Activated naive CD8-positive, alpha-beta T cell treated with anti-CD3 and anti-CD28 coated beads for 36 hours (primary cell): Measurements from ENCODE around the gene HERC6. TPM values are rescaled to one million over a fixed set of nuclear protein-coding genes. Genes with fewer than 3 reads are reported as not detected.
"Not testable (repeated sequence)": the region's sequence is repeated elsewhere in the genome, so short reads cannot be mapped to it uniquely, and the experiment has no call there.

Experiments
- DNase-seq: peaks from one replicate; pipeline ENCODE4 v3.0.0; 2021
- H3K27ac Mint-ChIP-seq: one replicate; pipeline ENCODE4 v1.8.0; 2022; ENCODE audit warnings: mild to moderate bottlenecking, moderate library complexity, mixed read lengths
- H3K27me3 Mint-ChIP-seq: one replicate; pipeline ENCODE4 v1.8.0; 2022; ENCODE audit warnings: mild to moderate bottlenecking, mixed read lengths
- H3K36me3 Mint-ChIP-seq: one replicate; pipeline ENCODE4 v1.8.0; 2021; ENCODE audit warnings: mild to moderate bottlenecking, mixed read lengths
- H3K4me1 Mint-ChIP-seq: one replicate; pipeline ENCODE4 v1.8.0; 2021; ENCODE audit warnings: mixed read lengths
- H3K4me3 Mint-ChIP-seq: one replicate; pipeline ENCODE4 v1.8.0; 2022; ENCODE audit warnings: mild to moderate bottlenecking, moderate library complexity, mixed read lengths
- H3K9me3 Mint-ChIP-seq: one replicate; pipeline ENCODE4 v1.8.0; 2022; ENCODE audit warnings: mixed read lengths
- total RNA-seq, 2 experiments: library from RNA; stranded (reverse); gene quantifications; one replicate each; pipeline ENCODE4 v1.2.3, GENCODE V29; 2021

HERC6 gene
- total RNA-seq, 2 experiments from 2014 or later: 6.4 to 6.6 TPM

DNA sequence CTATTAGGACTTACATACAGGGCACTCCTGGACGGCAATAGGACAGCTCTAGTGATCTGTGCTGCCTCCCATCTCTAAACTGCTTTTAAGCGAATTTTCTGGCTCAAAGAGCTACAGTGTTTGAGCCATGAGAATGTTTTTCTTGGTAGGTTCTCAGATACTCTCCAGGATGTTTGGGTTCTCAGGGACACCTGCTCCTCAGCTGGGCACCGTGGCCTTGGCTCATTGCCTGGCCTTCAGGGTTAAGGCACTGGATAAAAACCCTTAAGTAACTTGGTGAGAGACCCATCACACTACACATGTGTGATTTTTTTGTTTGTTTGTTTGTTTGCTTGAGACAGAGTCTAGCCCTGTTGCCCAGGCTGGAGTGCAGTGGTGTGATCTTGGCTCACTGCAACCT is 39.8 kb downstream of the HERC6 start:
- H3K4me1 Mint-ChIP-seq: no peaks in the 10 kb centered on the region
- no peaks in the 10 kb centered on the region for H3K27me3 Mint-ChIP-seq
- H3K9me3 Mint-ChIP-seq: no peaks in the 10 kb centered on the region
- no peak overlapping the region for H3K4me3 Mint-ChIP-seq
- DNase-seq: no peak
- H3K36me3 Mint-ChIP-seq: peaks cover 2% of the 10 kb centered on the region
- no peak overlapping the region for H3K27ac Mint-ChIP-seq

GRCh38 chr4:88419874-88420273 is 41.2 kb downstream of the HERC6 start:
- Mint-ChIP-seq H3K27me3 (no peaks in the 10 kb centered on the region), H3K36me3 (peaks cover 1% of the 10 kb centered on the region), H3K27ac (no peak overlapping the region), H3K9me3 (no peaks in the 10 kb centered on the region), H3K4me3 (no peak overlapping the region), H3K4me1 (no peaks in the 10 kb centered on the region)
- DNase-seq: no peak

GRCh38 chr4:88420844-88421243 is 42.2 kb downstream of the HERC6 start:
- no peaks in the 10 kb centered on the region for H3K4me1 Mint-ChIP-seq
- no peak overlapping the region for H3K27ac Mint-ChIP-seq
- H3K4me3 Mint-ChIP-seq: no peak overlapping the region
- no peaks in the 10 kb centered on the region for H3K9me3 Mint-ChIP-seq
- peaks cover 1% of the 10 kb centered on the region for H3K36me3 Mint-ChIP-seq
- H3K27me3 Mint-ChIP-seq: no peaks in the 10 kb centered on the region
- DNase-seq: no peak

- Mint-ChIP-seq H3K9me3 (no peaks in the 10 kb centered on the region), H3K27ac (no peak overlapping the region), H3K4me3 (no peak overlapping the region), H3K27me3 (no peaks in the 10 kb centered on the region), H3K4me1 (no peaks in the 10 kb centered on the region), H3K36me3 (peaks cover 1% of the 10 kb centered on the region)
- DNase-seq: no peak
Observed at GRCh38 chr4:88422403-88422802, 43.8 kb downstream of the HERC6 start.

DNA sequence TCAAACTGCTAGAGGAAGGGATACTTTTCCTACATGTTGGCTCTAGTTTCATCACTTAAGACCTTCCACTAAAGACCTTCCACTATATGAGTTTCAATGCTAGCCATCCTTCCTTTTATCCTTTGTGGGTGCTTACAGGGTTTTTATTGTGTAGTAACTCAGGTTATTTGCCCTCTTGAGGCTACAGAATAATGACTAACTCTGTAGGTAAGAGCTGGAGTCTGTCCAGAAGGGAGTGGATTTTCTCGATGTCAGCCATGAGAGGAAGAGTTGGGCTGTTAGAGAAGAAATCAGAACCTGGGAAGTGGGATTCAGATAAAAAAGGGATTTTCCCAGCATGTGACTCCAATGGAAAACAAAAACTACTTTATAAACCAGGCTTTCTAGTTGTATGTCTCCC is 50.7 kb downstream of the HERC6 start:
- Mint-ChIP-seq H3K4me1 (no peaks in the 10 kb centered on the region), H3K9me3 (no peaks in the 10 kb centered on the region), H3K27ac (no peak overlapping the region), H3K27me3 (no peaks in the 10 kb centered on the region), H3K36me3 (peaks cover 14% of the 10 kb centered on the region), H3K4me3 (no peak overlapping the region)
- no peak for DNase-seq

GRCh38 chr4:88435987-88436693 is 57.5 kb downstream of the HERC6 start:
- DNase-seq: no peak
- Mint-ChIP-seq H3K36me3 (peaks cover 18% of the 10 kb centered on the region), H3K27me3 (no peaks in the 10 kb centered on the region), H3K4me3 (no peak overlapping the region), H3K9me3 (no peaks in the 10 kb centered on the region), H3K4me1 (no peaks in the 10 kb centered on the region), H3K27ac (no peak overlapping the region)

DNA sequence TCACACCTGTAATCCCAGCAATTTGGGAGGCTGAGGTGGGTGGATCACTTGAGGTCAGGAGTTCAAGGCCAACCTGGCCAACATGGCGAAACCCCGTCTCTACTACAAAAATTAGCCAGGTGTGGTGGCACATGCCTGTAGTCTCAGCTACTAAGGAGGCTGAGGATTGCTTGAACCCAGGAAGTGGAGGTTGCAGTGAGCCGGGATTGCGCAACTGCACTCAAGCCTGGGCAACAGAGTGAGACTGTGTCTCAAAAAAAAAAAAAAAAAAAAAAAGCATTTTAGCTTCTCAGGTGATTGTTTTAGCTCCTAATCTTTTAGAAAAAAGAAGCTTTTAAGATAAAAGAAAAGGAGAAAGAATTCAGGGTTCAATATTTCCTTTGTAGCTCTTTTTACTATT is 59.2 kb downstream of the HERC6 start:
- not testable (repeated sequence) for H3K9me3 Mint-ChIP-seq, H3K27me3 Mint-ChIP-seq, H3K4me1 Mint-ChIP-seq, H3K4me3 Mint-ChIP-seq, DNase-seq, H3K27ac Mint-ChIP-seq
- peaks cover 26% of the 10 kb centered on the region for H3K36me3 Mint-ChIP-seq

DNA sequence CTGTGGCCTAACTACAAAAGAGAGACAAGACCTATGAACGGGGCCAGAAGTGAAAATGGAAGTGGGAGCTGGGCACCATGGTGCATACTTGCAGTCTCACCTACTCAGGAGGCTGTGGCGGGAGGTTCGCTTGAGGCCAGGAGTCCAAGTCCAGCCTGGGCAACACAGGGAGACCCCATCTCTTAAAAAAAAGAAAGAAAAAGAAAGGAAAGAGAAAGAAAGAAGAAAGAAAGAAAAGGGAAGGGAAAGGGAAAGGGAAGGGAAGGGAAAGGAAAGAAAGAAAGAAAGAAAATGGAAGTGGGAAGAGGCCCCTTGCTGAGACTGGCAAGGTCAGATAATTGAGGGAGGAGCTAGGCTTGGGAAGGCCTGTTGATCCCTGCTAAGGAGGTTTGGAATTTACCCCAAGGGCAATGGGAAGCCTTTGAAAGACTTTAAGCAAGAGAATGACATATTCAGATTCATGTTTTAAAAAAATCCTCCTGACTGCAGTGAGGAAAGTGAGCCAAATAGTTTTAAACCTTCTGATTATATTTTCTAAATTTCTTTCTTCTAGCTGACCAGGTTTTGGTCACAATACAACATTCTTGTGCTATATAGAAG is 60.6 kb downstream of the HERC6 start:
- Mint-ChIP-seq H3K4me1 (peaks cover 2% of the 10 kb centered on the region), H3K4me3 (no peak overlapping the region), H3K27ac (peak overlapping the region; percentile 1), H3K9me3 (peaks cover 3% of the 10 kb centered on the region), H3K36me3 (peaks cover 20% of the 10 kb centered on the region), H3K27me3 (no peaks in the 10 kb centered on the region)
- DNase-seq: no peak

DNA sequence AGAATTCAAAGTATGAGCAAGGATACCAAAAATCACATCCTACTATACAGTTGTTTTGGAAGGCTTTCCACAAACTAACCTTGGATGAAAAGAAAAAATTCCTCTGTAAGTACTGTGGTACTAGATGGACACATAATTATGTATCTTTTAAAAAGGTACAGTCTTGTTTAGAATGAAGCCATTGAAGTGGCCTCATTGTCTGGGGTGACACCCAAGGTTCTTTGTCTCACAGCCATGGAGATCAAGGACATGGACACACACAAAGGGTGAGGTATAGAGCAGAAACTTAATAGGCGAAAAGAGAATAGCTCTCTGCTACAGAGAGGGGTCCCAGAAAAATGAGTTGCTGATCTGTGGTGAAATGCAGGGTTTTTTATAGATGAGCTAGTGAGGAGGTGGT is 61.5 kb downstream of the HERC6 start:
- Mint-ChIP-seq H3K9me3 (peaks cover 3% of the 10 kb centered on the region), H3K27ac (no peak overlapping the region), H3K36me3 (peaks cover 18% of the 10 kb centered on the region), H3K4me1 (peaks cover 2% of the 10 kb centered on the region), H3K27me3 (no peaks in the 10 kb centered on the region), H3K4me3 (no peak overlapping the region)
- no peak for DNase-seq

GRCh38 chr4:88441696-88442095 is 63.0 kb downstream of the HERC6 start:
- no peak overlapping the region for H3K4me3 Mint-ChIP-seq
- no peaks in the 10 kb centered on the region for H3K27me3 Mint-ChIP-seq
- no peak overlapping the region for H3K27ac Mint-ChIP-seq
- H3K36me3 Mint-ChIP-seq: peaks cover 18% of the 10 kb centered on the region
- no peak for DNase-seq
- H3K4me1 Mint-ChIP-seq: peaks cover 2% of the 10 kb centered on the region
- H3K9me3 Mint-ChIP-seq: peaks cover 3% of the 10 kb centered on the region

- Mint-ChIP-seq H3K4me1 (peaks cover 2% of the 10 kb centered on the region), H3K9me3 (peaks cover 3% of the 10 kb centered on the region)
- DNase-seq: no peak
Observed at GRCh38 chr4:88442689-88443191, 64.1 kb downstream of the HERC6 start.

GRCh38 chr4:88443486-88443885 is 64.8 kb downstream of the HERC6 start:
- peaks cover 2% of the 10 kb centered on the region for H3K4me1 Mint-ChIP-seq
- H3K27ac Mint-ChIP-seq: no peak overlapping the region
- no peak for DNase-seq
- H3K27me3 Mint-ChIP-seq: no peaks in the 10 kb centered on the region
- peaks cover 3% of the 10 kb centered on the region for H3K9me3 Mint-ChIP-seq
- no peak overlapping the region for H3K4me3 Mint-ChIP-seq
- H3K36me3 Mint-ChIP-seq: peaks cover 18% of the 10 kb centered on the region

More at GRCh38 chr4:88442689-88443191, 64.1 kb downstream of the HERC6 start:
- no peak overlapping the region for H3K4me3 Mint-ChIP-seq
- H3K36me3 Mint-ChIP-seq: peaks cover 18% of the 10 kb centered on the region
- H3K27ac Mint-ChIP-seq: no peak overlapping the region
- H3K27me3 Mint-ChIP-seq: no peaks in the 10 kb centered on the region

DNA sequence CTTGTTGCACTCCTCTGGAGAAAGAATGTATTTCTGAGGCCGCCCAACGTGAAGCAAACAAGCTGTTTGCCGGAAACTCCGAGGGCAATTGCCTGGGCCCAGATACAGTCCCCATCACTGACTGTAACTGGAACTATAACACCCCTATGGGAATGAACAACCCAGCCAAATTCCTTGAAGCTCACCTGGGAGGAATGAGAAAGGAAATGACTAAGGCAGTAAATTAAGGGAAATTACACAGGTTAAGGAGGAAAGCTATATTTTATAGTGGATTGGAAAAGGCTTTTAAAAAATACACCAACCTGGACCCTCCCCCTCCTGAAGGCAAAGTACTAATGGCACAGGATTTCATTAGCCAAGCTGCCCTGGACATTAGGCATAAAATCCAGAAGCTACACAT is 66.6 kb downstream of the HERC6 start:
- DNase-seq: no peak
- no peak overlapping the region for H3K27ac Mint-ChIP-seq
- H3K4me1 Mint-ChIP-seq: peaks cover 2% of the 10 kb centered on the region
- peaks cover 3% of the 10 kb centered on the region for H3K9me3 Mint-ChIP-seq
- H3K4me3 Mint-ChIP-seq: no peak overlapping the region
- peaks cover 13% of the 10 kb centered on the region for H3K36me3 Mint-ChIP-seq
- H3K27me3 Mint-ChIP-seq: no peaks in the 10 kb centered on the region

DNA sequence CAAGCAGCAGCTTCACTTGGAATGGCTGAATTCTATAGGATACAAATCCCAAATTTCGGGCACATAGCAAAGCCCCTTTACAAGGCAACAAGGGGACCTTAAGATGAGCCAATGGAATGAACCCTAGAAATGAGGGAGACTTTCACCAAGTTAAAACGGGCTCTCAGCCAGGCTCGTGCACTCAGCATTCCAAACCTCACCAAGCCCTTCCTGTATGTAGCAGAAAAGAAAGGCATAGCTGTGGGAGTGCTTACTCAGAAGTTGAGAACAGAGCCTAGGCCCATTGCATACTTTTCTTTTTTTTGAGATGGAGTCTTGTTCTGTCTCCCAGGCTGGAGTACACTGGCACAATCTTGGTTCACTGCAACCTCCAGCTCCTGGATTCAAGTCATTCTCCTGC is 67.5 kb downstream of the HERC6 start:
- Mint-ChIP-seq H3K27ac (no peak overlapping the region), H3K4me1 (peaks cover 2% of the 10 kb centered on the region), H3K4me3 (no peak overlapping the region), H3K9me3 (peaks cover 3% of the 10 kb centered on the region), H3K27me3 (no peaks in the 10 kb centered on the region), H3K36me3 (peaks cover 13% of the 10 kb centered on the region)
- DNase-seq: no peak

DNA sequence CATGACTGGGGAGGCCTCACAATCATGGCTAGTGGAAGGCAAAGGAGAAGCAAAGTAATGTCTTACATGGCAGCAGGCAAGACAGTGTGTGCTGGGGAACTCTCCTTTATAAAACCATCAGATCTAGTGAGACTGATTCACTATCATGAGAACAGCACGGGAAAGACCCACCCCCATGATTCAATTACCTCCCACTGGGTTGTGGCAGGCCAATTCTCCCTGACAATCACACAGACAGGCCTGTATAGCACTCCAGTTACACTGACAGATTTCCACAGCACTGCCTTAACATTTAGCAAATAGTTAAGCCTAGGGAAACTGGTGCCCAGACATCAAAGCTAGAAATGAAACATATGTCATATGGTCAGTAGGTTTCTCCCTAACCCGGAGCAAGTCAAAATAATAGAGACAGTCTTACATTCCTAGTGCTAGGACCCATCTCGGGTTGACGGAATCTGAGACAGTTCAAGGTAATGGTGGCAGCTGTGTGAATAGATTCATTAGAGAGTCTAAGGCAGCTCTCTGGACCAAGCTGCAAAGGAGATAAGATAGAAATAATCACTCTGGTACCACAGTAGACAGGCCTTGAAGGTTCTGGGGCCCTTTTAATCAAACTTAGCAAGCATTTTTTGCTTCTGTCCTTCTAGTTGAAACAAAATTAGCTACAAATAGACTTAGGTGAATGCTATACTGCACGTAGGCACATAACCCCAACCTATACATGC is 68.9 kb downstream of the HERC6 start:
- Mint-ChIP-seq H3K9me3 (peaks cover 2% of the 10 kb centered on the region), H3K36me3 (peaks cover 8% of the 10 kb centered on the region), H3K27ac (no peak overlapping the region), H3K27me3 (no peaks in the 10 kb centered on the region), H3K4me3 (no peak overlapping the region), H3K4me1 (no peaks in the 10 kb centered on the region)
- DNase-seq: no peak
